HG02981 (cell line): ENCODE data around the gene GARRE1.
"Not testable (repeated sequence)": the region's sequence is repeated elsewhere in the genome, so short reads cannot be mapped to it uniquely, and the experiment has no call there.

Experiments used
- ATAC-seq: cut with Tn5 transposase; IDR thresholded peaks from one replicate; pipeline ENCODE4 v1.9.1; 2021; ENCODE audit warnings: mild to moderate bottlenecking, moderate library complexity; ENCODE audit not compliant: unreplicated experiment

Gene GARRE1

GRCh38 chr19:34231439-34231838, 22.9 kb upstream of the GARRE1 start:
- no peak for ATAC-seq

GRCh38 chr19:34232566-34233481, 21.5 kb upstream of the GARRE1 start:
- peak; percentile 57 for ATAC-seq

DNA sequence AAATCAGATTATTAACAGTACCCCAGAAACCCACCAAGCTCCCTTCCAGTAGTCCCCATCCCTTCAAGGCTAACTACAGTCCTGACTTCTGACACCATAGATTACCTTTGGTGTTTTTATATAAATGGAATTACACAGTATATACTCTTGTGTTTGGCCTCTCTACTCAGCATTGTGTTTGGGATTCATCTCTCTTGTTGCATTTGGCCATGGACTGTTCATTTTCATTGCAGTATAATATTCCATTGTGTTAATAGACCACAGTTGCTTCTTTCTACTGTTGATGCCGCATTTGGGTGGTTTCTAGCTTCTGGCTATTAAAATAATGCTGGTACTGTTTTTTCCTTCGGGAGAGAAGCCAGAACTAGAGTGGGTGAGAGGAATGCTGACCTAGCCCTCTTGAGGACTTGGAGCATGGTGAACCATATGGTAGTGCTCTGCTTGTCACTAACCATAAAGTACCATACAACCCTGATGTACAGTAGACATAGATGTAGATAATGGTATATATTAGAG, 18.9 kb upstream of the GARRE1 start:
- no peak for ATAC-seq

GRCh38 chr19:34236035-34236987, 18.0 kb upstream of the GARRE1 start:
- ATAC-seq: no peak

- ATAC-seq: no peak
Observed at GRCh38 chr19:34237283-34237682, 17.1 kb upstream of the GARRE1 start.

DNA sequence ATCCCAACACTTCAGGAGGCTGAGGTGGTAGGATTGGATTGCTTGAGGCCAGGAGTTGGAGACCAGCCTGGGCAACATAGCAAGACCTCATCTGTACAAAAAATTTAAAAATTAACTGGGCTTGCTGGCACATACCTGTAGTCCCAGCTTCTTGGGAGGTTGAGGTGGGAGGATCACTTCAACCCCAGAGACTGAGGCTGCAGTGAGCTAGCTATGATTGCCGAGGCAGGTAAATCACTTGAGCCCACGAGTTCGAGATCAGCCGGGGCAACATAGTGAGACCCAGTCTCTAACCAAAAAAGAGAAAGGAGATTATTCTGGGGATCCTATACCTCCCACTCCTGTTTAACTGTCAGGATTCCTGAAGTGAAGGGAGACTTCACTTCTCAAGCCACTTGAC, 16.4 kb upstream of the GARRE1 start:
- ATAC-seq: no peak

DNA sequence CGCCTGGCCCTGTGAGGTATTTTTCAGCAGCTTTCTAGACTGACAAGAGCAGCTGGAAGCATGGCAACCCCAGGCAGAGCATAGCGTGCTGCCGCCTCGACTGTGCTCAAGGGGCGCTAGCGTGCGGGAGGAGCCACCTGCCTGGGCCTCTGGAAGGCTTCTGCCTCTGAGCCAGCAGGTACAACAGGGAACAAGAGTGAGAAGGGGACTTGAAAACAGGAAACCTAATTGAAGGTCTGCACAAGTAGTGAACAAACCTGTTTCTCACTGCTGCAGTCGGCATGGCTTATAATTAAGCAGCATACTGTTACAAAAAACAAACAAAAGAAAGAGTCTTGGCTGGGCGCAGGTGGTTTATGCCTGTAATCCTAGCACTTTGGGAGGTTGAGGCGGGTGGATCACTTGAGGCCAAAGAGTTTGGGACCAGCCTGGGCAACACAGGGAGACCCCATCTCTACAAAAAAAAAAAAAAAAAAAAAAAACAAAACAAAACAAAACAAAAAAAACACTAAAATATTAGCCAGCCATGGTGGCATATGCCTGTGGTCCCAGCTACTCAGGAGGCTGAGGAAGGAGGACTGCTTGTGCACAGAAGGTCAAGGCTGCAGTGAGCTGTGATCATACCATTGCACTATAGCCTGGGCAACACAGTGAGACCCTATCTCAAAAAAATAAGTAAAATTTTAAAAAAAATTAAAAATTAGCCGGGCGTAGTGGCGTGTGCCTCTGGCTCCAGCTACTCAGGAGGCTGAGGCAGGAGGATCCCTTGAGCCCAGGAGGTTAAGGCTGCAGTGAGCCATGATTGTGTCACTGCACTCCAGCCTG, 12.6 kb upstream of the GARRE1 start:
- no peak for ATAC-seq

- not testable (repeated sequence) for ATAC-seq
Observed at GRCh38 chr19:34243138-34243875, 11.0 kb upstream of the GARRE1 start.

DNA sequence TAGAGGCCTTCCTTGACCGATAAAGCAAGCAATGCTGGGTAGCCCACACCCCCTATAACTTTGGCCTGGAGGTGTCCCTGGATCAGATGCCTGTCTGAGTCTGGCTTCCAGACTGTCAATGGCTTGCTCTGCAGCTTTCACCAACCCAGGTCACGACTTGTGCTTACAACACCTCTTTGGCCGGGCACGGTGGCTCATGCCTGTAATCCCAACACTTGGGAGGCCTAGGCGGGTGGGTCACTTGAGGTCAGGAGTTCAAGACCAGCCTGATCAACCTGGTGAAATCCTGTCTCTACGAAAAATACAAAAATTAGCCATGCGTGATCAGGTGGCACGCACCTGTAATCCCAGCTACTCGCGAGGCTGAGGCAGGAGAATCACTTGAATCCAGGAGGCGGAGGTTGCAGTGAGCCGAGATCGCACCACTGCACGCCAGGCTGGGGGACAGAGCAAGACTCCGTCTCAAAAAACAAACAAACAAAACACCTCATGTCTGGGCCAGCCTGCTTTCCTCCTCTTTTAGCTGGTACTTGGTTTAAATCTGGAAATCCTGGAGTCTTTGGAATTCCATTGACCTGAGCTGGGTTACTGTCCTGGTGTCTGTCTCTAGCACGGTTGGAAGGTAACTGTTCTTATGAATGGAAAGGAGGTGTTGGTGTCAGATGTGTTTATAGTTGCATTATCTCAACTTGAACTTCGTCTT, 10.3 kb upstream of the GARRE1 start:
- ATAC-seq: no peak

GRCh38 chr19:34244611-34245299, 9.6 kb upstream of the GARRE1 start:
- no peak for ATAC-seq

DNA sequence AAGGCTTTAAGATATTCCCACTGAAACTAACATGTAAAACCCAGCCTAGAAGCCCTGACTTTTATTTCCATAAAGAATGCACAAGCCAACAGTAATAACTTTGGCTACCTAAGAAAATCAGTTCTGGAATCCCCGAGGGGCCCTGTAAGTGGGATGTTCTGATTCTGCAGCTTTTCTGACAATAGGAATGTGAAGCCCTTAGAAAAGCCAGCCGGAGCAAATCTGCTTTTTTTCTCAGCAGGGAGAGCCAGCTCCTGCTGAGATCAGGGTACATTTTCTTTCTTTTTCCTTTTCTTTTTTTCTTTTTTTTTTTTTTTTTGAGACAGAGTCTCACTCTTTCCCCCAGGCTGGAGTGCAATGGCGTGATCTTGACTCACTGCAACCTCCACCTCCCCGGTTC, 8.0 kb upstream of the GARRE1 start:
- no peak for ATAC-seq

GRCh38 chr19:34248941-34249340, 5.4 kb upstream of the GARRE1 start:
- ATAC-seq: no peak

DNA sequence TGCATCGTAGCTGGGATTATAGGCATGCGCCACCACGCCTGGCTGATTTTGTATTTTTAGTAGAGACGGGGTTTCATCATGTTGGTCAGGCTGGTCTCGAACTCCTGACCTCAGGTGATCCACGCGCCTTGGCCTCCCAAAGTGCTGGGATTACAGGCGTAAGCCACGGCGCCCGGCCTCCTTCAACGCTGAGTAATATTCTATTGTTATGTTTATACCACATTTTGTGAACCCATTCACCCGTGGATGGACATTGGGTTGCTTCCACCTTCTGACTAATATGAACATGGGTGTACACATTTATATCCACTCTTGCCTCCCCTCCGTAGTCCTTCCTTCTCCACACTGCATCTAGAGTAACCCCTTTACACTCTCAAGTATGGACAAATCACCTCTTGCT, 1.2 kb upstream of the GARRE1 start:
- ATAC-seq: not testable (repeated sequence)

DNA sequence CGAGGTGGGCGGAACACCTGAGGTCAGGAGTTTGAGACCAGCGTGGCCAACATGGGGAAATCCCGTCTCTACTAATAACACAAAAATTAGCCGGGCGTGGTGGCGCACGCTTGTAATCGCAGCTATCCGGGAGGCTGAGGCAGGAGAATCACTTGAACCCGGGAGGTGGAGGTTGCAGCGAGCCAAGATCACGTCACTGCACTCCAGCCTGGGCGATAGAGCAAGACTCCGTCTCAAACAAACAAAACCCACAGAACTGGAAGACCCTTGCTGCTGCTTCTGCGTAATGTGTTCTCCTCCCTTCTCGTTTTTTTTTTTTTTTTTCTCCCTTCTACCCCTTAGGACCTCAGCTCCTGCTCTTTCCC, 691 bp upstream of the GARRE1 start:
- not testable (repeated sequence) for ATAC-seq

- peak; percentile 60 for ATAC-seq
Observed at GRCh38 chr19:34254698-34255432, 511 bp downstream of the GARRE1 start.

DNA sequence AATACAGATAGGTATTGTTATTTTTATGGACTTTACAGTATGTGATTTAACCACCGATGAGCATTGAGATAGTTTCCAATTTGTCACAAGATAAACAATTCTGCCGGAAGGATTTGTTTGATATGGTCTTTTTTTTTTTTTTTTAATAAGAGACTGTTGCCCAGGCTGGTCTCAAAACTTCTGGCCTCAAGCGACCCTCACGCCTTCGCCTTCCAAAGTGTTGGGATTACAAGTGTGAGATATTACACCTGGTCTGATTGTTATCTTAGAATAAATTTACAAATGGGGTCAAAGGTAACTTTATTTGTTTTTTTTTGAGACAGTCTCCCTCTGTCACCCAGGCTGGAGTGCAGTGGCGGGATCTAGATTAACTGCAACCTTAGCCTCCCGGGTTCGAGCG, 1.2 kb downstream of the GARRE1 start:
- no peak for ATAC-seq

DNA sequence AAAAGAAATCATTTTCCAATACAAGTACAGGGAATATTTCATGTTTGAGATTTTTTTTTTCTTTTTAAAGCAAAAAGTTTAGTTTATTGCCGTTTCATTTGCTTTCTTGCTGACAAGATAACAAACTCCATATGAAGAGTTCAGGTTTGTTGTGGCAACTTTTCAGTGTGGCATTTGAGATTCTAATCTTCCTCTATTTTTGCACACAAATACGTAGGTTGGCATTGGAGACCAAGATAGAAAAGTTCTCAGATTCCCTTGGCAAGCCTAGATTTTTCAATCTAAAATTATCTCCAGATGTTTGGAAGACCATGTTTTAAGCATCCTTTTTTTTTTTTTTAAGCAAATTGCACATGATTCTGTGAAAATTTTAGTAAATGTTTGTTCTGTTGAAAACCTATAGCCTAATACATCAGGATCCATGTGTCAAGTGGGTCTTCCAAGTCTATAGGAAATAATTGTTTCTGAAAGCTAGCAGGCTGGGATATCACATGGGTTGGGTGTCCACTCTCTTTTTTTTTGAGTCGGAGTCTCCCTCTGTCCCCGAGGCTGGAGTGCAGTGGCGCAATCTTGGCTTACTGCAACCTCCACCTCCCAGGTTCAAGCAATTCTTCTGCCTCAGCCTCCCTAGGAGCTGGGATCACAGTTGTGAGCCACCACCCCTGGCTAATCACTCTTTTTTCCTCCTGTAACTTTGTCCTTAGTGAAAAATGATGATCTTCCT, 2.6 kb downstream of the GARRE1 start:
- no peak for ATAC-seq
